ENCODE measurements around the gene PHF20.
"Not testable (repeated sequence)": the region's sequence is repeated elsewhere in the genome, so short reads cannot be mapped to it uniquely, and the experiment has no call there.

Gene PHF20

GRCh38 chr20:35768731-35769664 lies 2.8 kb upstream of the PHF20 start:
- no peaks in the 10 kb centered on the region for H3K27me3 ChIP-seq (replicated peaks; ENCODE audit: control insufficient read depth, insufficient read depth, low read length)
- H3K9ac ChIP-seq (ENCODE audit: low read length) = peak overlapping the region; percentile 64
- H3K36me3 ChIP-seq (ENCODE audit: control insufficient read depth, insufficient read depth, low read length, severe bottlenecking) = no peaks in the 10 kb centered on the region
- peaks cover 35% of the 10 kb centered on the region for H3K4me1 ChIP-seq (ENCODE audit: control insufficient read depth, insufficient read depth, low read length)
- DNase-seq (ENCODE audit: low read depth) = peak; percentile 98
- H3K9me3 ChIP-seq (ENCODE audit: control insufficient read depth, low read length) = no peaks in the 10 kb centered on the region
- H3K4me3 ChIP-seq (ENCODE audit: low read length) = peak overlapping the region; percentile 50

- peak overlapping the region; percentile 93 for H3K9ac ChIP-seq (ENCODE audit: low read length)
- H3K4me1 ChIP-seq (ENCODE audit: control insufficient read depth, insufficient read depth, low read length) = peaks cover 39% of the 10 kb centered on the region
- H3K27me3 ChIP-seq (replicated peaks; ENCODE audit: control insufficient read depth, insufficient read depth, low read length) = no peaks in the 10 kb centered on the region
- H3K4me3 ChIP-seq (ENCODE audit: low read length) = peak overlapping the region; percentile 91
- H3K36me3 ChIP-seq (ENCODE audit: control insufficient read depth, insufficient read depth, low read length, severe bottlenecking) = peaks cover 8% of the 10 kb centered on the region
- H3K9me3 ChIP-seq (ENCODE audit: control insufficient read depth, low read length) = no peaks in the 10 kb centered on the region
- no peak for DNase-seq (ENCODE audit: low read depth)
Observed at GRCh38 chr20:35771367-35771688, 487 bp upstream of the PHF20 start.

- no peaks in the 10 kb centered on the region for H3K27me3 ChIP-seq (replicated peaks; ENCODE audit: control insufficient read depth, insufficient read depth, low read length)
- H3K9ac ChIP-seq (ENCODE audit: low read length) = peak overlapping the region; percentile 93
- H3K9me3 ChIP-seq (ENCODE audit: control insufficient read depth, low read length) = no peaks in the 10 kb centered on the region
- H3K4me3 ChIP-seq (ENCODE audit: low read length) = peak overlapping the region; percentile 91
- H3K36me3 ChIP-seq (ENCODE audit: control insufficient read depth, insufficient read depth, low read length, severe bottlenecking) = peaks cover 8% of the 10 kb centered on the region
- peak; percentile 30 for DNase-seq (ENCODE audit: low read depth)
- H3K4me1 ChIP-seq (ENCODE audit: control insufficient read depth, insufficient read depth, low read length) = peaks cover 46% of the 10 kb centered on the region
Observed at GRCh38 chr20:35772563-35773058, 796 bp downstream of the PHF20 start.

GRCh38 chr20:35773154-35773751 lies 1.4 kb downstream of the PHF20 start:
- Histone ChIP-seq H3K9ac (ENCODE audit: low read length) (peak overlapping the region; percentile 93), H3K9me3 (ENCODE audit: control insufficient read depth, low read length) (no peaks in the 10 kb centered on the region), H3K4me3 (ENCODE audit: low read length) (peak overlapping the region; percentile 91), H3K36me3 (ENCODE audit: control insufficient read depth, insufficient read depth, low read length, severe bottlenecking) (peaks cover 8% of the 10 kb centered on the region), H3K4me1 (ENCODE audit: control insufficient read depth, insufficient read depth, low read length) (peaks cover 40% of the 10 kb centered on the region), H3K27me3 (replicated peaks; ENCODE audit: control insufficient read depth, insufficient read depth, low read length) (no peaks in the 10 kb centered on the region)
- DNase-seq (ENCODE audit: low read depth) = peak; percentile 25

- DNase-seq (ENCODE audit: low read depth) = no peak
- H3K4me1 ChIP-seq (ENCODE audit: control insufficient read depth, insufficient read depth, low read length) = peaks cover 30% of the 10 kb centered on the region
- H3K9ac ChIP-seq (ENCODE audit: low read length) = no peak overlapping the region
- peaks cover 8% of the 10 kb centered on the region for H3K36me3 ChIP-seq (ENCODE audit: control insufficient read depth, insufficient read depth, low read length, severe bottlenecking)
- H3K4me3 ChIP-seq (ENCODE audit: low read length) = no peak overlapping the region
- no peaks in the 10 kb centered on the region for H3K9me3 ChIP-seq (ENCODE audit: control insufficient read depth, low read length)
- no peaks in the 10 kb centered on the region for H3K27me3 ChIP-seq (replicated peaks; ENCODE audit: control insufficient read depth, insufficient read depth, low read length)
Observed at GRCh38 chr20:35774391-35774790, 2.6 kb downstream of the PHF20 start.

- Histone ChIP-seq H3K9ac (ENCODE audit: low read length) (no peak overlapping the region), H3K27me3 (replicated peaks; ENCODE audit: control insufficient read depth, insufficient read depth, low read length) (no peaks in the 10 kb centered on the region), H3K4me3 (ENCODE audit: low read length) (no peak overlapping the region), H3K9me3 (ENCODE audit: control insufficient read depth, low read length) (no peaks in the 10 kb centered on the region), H3K36me3 (ENCODE audit: control insufficient read depth, insufficient read depth, low read length, severe bottlenecking) (peaks cover 8% of the 10 kb centered on the region), H3K4me1 (ENCODE audit: control insufficient read depth, insufficient read depth, low read length) (peaks cover 24% of the 10 kb centered on the region)
- DNase-seq (ENCODE audit: low read depth) = peak; percentile 61
Observed at GRCh38 chr20:35776513-35777101, 4.8 kb downstream of the PHF20 start.

GRCh38 chr20:35783811-35784210 lies 12.0 kb downstream of the PHF20 start:
- not testable (repeated sequence) for H3K4me3 ChIP-seq (ENCODE audit: low read length); H3K9me3 ChIP-seq (ENCODE audit: control insufficient read depth, low read length); DNase-seq (ENCODE audit: low read depth); H3K27me3 ChIP-seq (replicated peaks; ENCODE audit: control insufficient read depth, insufficient read depth, low read length); H3K9ac ChIP-seq (ENCODE audit: low read length); H3K36me3 ChIP-seq (ENCODE audit: control insufficient read depth, insufficient read depth, low read length, severe bottlenecking)
- H3K4me1 ChIP-seq (ENCODE audit: control insufficient read depth, insufficient read depth, low read length) = peaks cover 13% of the 10 kb centered on the region

GRCh38 chr20:35785541-35785940 lies 13.7 kb downstream of the PHF20 start:
- not testable (repeated sequence) for H3K9ac ChIP-seq (ENCODE audit: low read length); DNase-seq (ENCODE audit: low read depth); H3K36me3 ChIP-seq (ENCODE audit: control insufficient read depth, insufficient read depth, low read length, severe bottlenecking); H3K9me3 ChIP-seq (ENCODE audit: control insufficient read depth, low read length); H3K4me3 ChIP-seq (ENCODE audit: low read length); H3K27me3 ChIP-seq (replicated peaks; ENCODE audit: control insufficient read depth, insufficient read depth, low read length)
- H3K4me1 ChIP-seq (ENCODE audit: control insufficient read depth, insufficient read depth, low read length) = peaks cover 13% of the 10 kb centered on the region

- Histone ChIP-seq H3K36me3 (ENCODE audit: control insufficient read depth, insufficient read depth, low read length, severe bottlenecking) (no peaks in the 10 kb centered on the region), H3K4me3 (ENCODE audit: low read length) (no peak overlapping the region), H3K27me3 (replicated peaks; ENCODE audit: control insufficient read depth, insufficient read depth, low read length) (no peaks in the 10 kb centered on the region), H3K9ac (ENCODE audit: low read length) (no peak overlapping the region), H3K4me1 (ENCODE audit: control insufficient read depth, insufficient read depth, low read length) (peaks cover 16% of the 10 kb centered on the region), H3K9me3 (ENCODE audit: control insufficient read depth, low read length) (no peaks in the 10 kb centered on the region)
- DNase-seq (ENCODE audit: low read depth) = no peak
Observed at GRCh38 chr20:35788796-35789195, 17.0 kb downstream of the PHF20 start.

GRCh38 chr20:35791097-35791496 lies 19.3 kb downstream of the PHF20 start:
- Histone ChIP-seq H3K9ac (ENCODE audit: low read length) (no peak overlapping the region), H3K27me3 (replicated peaks; ENCODE audit: control insufficient read depth, insufficient read depth, low read length) (no peaks in the 10 kb centered on the region), H3K36me3 (ENCODE audit: control insufficient read depth, insufficient read depth, low read length, severe bottlenecking) (no peaks in the 10 kb centered on the region), H3K9me3 (ENCODE audit: control insufficient read depth, low read length) (no peaks in the 10 kb centered on the region), H3K4me1 (ENCODE audit: control insufficient read depth, insufficient read depth, low read length) (peaks cover 16% of the 10 kb centered on the region), H3K4me3 (ENCODE audit: low read length) (no peak overlapping the region)
- no peak for DNase-seq (ENCODE audit: low read depth)

- Histone ChIP-seq H3K27me3 (replicated peaks; ENCODE audit: control insufficient read depth, insufficient read depth, low read length) (no peaks in the 10 kb centered on the region), H3K9ac (ENCODE audit: low read length) (no peak overlapping the region), H3K9me3 (ENCODE audit: control insufficient read depth, low read length) (no peaks in the 10 kb centered on the region), H3K4me1 (ENCODE audit: control insufficient read depth, insufficient read depth, low read length) (peaks cover 16% of the 10 kb centered on the region), H3K36me3 (ENCODE audit: control insufficient read depth, insufficient read depth, low read length, severe bottlenecking) (no peaks in the 10 kb centered on the region), H3K4me3 (ENCODE audit: low read length) (no peak overlapping the region)
- peak; percentile 91 for DNase-seq (ENCODE audit: low read depth)
Observed at GRCh38 chr20:35791821-35792220, 20.0 kb downstream of the PHF20 start.
